HepG2 (cell line): ENCODE data around the gene MIER2.

Experiments
- FOSL2 ChIP-seq: sonication (generic); formaldehyde crosslinking; IDR thresholded peaks from 2 replicates; pipeline ENCODE4 v1.4.0; 2020; ENCODE audit warnings: missing genetic modification reagents
- GPN1 ChIP-seq: sonication (generic); formaldehyde crosslinking; IDR thresholded peaks from 2 replicates; pipeline ENCODE4 v1.5.1; 2020; ENCODE audit warnings: missing genetic modification reagents, borderline replicate concordance
- JUND ChIP-seq: sonication (generic); formaldehyde crosslinking; IDR thresholded peaks from 2 replicates; pipeline ENCODE4 v1.8.0; 2022; ENCODE audit warnings: mild to moderate bottlenecking, missing genetic modification reagents
- KLF6 ChIP-seq: IDR thresholded peaks from 2 replicates; pipeline ENCODE4 v1.8.0; 2016; ENCODE audit warnings: missing biosample characterization, missing genetic modification reagents
- NONO ChIP-seq, 2 experiments: fragments of 450-650 bp in 1 of 2; sonication (generic) in 1 of 2; formaldehyde crosslinking in 1 of 2; IDR thresholded peaks in 1 of 2; conservative IDR thresholded peaks in 1 of 2; 2 replicates each; pipeline versions ENCODE4 v1.6.1 to v1.8.0; 2017 to 2022; ENCODE audit warnings: mild to moderate bottlenecking in 1 of 2, missing genetic modification reagents in 1 of 2, moderate library complexity in 1 of 2
- POGZ ChIP-seq: sonication (generic); formaldehyde crosslinking; IDR thresholded peaks from 2 replicates; pipeline ENCODE4 v1.4.0; 2020; ENCODE audit warnings: mild to moderate bottlenecking, missing genetic modification reagents
- RAD51 ChIP-seq: fragments of 450-650 bp; IDR thresholded peaks from 2 replicates; pipeline ENCODE4 v1.6.1; 2016; ENCODE audit warnings: borderline replicate concordance
- THYN1 ChIP-seq: sonication (generic); formaldehyde crosslinking; IDR thresholded peaks from 2 replicates; pipeline ENCODE4 v1.8.1; 2023; ENCODE audit warnings: low read depth, mild to moderate bottlenecking, moderate library complexity, missing genetic modification reagents, borderline replicate concordance
- TF ChIP-seq, protein P1 (sequence below): IDR thresholded peaks from 2 replicates; pipeline ENCODE4 v1.6.1; 2012; ENCODE audit warnings: inconsistent platforms
- TF ChIP-seq, protein P2 (sequence below): sonication (generic); formaldehyde crosslinking; IDR thresholded peaks from 2 replicates; pipeline ENCODE4 v1.5.0; 2020; ENCODE audit warnings: mild to moderate bottlenecking, missing genetic modification reagents, moderate library complexity

DNA sequence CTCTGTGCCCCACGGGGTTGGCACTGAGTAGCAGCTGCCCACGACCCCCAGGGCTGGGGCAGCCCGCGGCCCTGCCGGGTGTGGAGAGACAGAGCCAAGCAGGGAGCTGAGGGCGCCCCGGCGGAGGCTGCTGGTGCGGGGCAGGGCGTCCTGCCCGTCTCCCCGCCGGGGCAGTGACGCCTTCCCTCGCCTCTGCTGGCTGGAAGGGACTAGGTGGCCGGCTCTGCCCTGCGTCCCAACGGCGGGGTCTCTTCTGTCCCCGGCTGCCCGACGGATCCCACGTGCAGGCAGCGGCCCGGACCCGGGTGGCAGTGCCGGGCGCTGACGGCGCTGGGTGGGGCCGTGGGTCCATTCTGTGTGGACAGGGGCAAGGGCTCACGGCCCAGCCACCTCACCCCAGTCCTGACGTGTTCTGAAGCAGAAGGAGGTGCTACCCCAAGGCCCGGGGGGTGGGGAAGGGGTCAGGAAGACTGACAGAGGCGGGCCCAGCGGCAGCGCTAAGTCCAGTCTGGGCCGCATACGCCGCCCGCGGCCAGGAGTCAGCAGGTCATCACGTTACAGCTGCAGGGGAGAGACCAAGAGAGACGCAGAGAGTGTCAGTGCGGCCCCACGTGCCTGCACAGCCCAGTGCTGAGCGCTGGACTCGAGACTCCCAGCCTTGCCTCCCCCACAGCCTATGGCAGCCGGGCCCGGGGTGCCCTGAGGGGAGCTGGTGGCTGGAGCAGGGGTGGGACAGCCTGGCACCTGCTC is 38.3 kb downstream of the MIER2 start:
- TF ChIP-seq, protein P1, sequence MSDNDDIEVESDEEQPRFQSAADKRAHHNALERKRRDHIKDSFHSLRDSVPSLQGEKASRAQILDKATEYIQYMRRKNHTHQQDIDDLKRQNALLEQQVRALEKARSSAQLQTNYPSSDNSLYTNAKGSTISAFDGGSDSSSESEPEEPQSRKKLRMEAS = no peak
- TF ChIP-seq RAD51 = no peak
- no peak for TF ChIP-seq NONO (IDR thresholded peaks at IDR 0.05)
- TF ChIP-seq NONO (CRISPR knock-in tag; conservative IDR thresholded peaks at IDR 0.05) = no peak
- TF ChIP-seq GPN1 (CRISPR knock-in tag) = no peak
- TF ChIP-seq KLF6 (CRISPR knock-in tag) = no peak
- TF ChIP-seq, protein P2, sequence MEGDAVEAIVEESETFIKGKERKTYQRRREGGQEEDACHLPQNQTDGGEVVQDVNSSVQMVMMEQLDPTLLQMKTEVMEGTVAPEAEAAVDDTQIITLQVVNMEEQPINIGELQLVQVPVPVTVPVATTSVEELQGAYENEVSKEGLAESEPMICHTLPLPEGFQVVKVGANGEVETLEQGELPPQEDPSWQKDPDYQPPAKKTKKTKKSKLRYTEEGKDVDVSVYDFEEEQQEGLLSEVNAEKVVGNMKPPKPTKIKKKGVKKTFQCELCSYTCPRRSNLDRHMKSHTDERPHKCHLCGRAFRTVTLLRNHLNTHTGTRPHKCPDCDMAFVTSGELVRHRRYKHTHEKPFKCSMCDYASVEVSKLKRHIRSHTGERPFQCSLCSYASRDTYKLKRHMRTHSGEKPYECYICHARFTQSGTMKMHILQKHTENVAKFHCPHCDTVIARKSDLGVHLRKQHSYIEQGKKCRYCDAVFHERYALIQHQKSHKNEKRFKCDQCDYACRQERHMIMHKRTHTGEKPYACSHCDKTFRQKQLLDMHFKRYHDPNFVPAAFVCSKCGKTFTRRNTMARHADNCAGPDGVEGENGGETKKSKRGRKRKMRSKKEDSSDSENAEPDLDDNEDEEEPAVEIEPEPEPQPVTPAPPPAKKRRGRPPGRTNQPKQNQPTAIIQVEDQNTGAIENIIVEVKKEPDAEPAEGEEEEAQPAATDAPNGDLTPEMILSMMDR (CRISPR knock-in tag) = no peak
- no peak for TF ChIP-seq THYN1 (CRISPR knock-in tag)
- TF ChIP-seq JUND (CRISPR knock-in tag) = no peak
- TF ChIP-seq POGZ (CRISPR knock-in tag) = no peak
- no peak for TF ChIP-seq FOSL2
